IPS-11a (cell line): ENCODE data around the gene NKX6-2.

Experiments used
- H3K4me3 ChIP-seq: one replicate; pipeline ENCODE4 v1.5.1; 2013; ENCODE audit warnings: low read depth, low read length, control low read depth

NKX6-2 gene

DNA sequence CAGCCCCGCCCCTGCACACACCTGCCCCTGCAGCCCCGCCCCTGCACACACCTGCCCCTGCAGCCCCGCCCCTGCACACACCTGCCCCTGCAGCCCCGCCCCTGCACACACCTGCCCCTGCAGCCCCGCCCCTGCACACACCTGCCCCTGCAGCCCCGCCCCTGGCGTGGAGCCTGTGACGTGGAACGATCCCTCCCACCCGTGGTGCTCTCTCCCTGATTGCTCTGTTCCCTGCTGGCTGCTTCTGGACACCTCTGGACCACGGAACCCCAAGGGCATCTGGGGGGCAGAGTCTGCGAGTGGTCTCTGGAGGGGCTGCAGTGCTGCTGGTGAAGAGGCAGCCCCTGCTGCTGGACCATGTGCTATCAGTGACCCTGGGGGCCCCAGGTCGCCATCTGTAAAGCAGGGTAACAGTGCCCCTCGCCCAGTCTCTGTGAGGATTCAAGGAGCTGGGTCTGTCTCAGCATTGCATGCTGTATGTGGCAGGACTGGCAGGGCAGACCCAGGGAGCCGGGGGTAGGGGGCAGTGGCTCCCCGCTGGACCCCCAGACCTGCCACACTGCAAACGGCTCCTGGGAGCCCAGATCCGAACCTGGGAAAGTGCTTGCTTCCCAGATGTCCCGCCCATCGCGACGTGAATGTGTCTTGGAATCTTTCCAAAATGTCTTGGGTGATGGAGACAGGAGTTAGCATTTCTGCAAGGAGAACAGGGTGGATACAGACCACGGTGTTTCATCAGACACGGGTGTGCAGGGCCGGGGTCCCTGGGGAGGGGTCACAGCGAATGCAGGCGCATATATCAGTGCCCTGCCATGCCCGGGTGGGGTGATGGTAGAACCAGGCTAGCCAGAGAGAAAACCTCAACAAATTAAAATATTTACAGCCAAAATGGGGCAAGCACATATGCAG, 27.9 kb upstream of the NKX6-2 start:
- H3K4me3 ChIP-seq = no peak overlapping the region

- H3K4me3 ChIP-seq = no peak overlapping the region
Observed at GRCh38 chr10:132813001-132813401, 27.1 kb upstream of the NKX6-2 start.

- H3K4me3 ChIP-seq = no peak overlapping the region
Observed at GRCh38 chr10:132812520-132812919, 26.6 kb upstream of the NKX6-2 start.

GRCh38 chr10:132811891-132812481, 26.0 kb upstream of the NKX6-2 start:
- H3K4me3 ChIP-seq = no peak overlapping the region

GRCh38 chr10:132810807-132811700, 25.1 kb upstream of the NKX6-2 start:
- no peak overlapping the region for H3K4me3 ChIP-seq

GRCh38 chr10:132810141-132810806, 24.3 kb upstream of the NKX6-2 start:
- no peak overlapping the region for H3K4me3 ChIP-seq

- H3K4me3 ChIP-seq = no peak overlapping the region
Observed at GRCh38 chr10:132809232-132810140, 23.5 kb upstream of the NKX6-2 start.

- H3K4me3 ChIP-seq = no peak overlapping the region
Observed at GRCh38 chr10:132808383-132809231, 22.7 kb upstream of the NKX6-2 start.

DNA sequence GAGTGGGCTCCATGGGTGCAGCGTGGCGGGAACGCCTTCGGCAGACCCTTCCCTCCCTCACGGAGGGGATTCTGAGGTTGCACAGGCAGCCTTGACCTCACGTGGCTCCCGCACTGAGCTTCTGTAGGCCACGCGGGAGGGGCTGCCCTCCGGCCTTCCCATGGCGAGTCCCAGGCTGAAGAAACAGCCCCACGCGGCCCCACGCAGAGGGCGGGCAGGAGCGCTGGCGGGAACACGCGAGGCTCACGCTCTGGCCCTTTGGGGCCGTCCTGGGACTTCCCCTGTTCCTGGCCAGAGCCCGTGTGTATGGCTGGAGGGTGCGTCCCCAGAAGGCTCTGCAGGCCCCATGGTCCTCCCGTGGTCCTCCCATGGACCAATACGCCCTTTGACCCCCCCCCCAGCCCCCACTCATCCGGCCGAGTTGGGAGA, 21.7 kb upstream of the NKX6-2 start:
- no peak overlapping the region for H3K4me3 ChIP-seq

DNA sequence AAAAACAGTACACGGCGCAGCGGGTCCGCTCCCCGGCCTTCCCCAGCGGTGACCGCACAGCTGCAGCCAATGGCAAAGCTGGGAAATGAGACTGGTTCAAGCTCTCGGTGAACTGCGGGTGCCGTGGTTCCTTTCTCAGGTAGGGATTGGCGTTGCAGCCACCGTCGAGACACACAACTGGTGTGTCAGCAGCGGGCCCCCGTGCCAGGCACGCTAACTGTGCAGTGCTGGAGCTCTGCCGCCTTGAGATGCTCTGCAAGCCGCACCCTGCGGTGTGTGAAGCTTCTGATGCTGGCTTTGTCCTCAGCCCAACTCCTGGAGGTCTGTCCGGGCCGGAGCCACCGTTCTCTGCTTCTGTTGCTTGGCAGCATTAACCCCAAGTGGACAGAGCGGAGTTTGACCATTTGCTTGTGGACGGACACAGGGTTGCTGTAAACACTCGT, 20.6 kb upstream of the NKX6-2 start:
- no peak overlapping the region for H3K4me3 ChIP-seq

DNA sequence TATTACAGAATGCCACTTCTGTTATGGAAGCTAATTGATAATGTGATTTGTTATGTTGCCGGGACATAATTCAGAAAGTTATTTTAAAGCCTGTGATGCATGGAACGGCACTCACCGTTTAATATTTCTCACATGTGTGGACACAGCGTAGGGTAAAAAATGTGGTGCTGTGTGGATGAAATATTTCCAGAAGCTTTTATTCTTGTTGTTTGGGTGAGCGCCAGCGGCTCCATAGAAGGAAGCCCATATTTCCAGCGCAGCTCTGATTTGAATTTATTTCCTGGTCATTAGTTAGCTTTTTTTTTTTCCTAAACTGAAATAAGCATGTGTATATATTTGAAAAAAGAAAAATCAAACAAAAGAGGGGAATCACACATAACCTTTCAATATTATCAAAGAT, 20.2 kb upstream of the NKX6-2 start:
- H3K4me3 ChIP-seq = no peak overlapping the region

DNA sequence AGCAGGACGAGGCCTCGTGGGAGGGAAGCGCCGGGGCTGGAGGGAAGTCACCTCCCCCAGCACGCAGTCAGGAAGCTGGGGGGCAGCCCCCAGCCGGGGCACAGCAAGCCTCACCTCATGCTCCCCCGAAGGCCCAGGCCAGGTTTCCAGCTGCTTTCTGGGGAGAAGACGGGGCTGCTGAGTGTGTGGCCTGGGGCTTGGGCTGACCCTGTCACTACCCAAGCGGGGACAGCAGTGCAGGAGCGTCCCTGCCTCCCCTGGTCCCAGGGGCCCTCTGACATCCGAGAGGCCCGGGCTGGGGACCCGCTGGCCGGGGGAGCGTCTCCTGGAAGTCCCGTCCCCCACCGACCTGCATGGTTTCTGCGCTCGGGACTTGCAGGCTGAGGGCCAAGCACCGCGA, 19.7 kb upstream of the NKX6-2 start:
- no peak overlapping the region for H3K4me3 ChIP-seq

- H3K4me3 ChIP-seq = no peak overlapping the region
Observed at GRCh38 chr10:132804785-132805426, 19.0 kb upstream of the NKX6-2 start.

- H3K4me3 ChIP-seq = no peak overlapping the region
Observed at GRCh38 chr10:132804287-132804686, 18.3 kb upstream of the NKX6-2 start.

DNA sequence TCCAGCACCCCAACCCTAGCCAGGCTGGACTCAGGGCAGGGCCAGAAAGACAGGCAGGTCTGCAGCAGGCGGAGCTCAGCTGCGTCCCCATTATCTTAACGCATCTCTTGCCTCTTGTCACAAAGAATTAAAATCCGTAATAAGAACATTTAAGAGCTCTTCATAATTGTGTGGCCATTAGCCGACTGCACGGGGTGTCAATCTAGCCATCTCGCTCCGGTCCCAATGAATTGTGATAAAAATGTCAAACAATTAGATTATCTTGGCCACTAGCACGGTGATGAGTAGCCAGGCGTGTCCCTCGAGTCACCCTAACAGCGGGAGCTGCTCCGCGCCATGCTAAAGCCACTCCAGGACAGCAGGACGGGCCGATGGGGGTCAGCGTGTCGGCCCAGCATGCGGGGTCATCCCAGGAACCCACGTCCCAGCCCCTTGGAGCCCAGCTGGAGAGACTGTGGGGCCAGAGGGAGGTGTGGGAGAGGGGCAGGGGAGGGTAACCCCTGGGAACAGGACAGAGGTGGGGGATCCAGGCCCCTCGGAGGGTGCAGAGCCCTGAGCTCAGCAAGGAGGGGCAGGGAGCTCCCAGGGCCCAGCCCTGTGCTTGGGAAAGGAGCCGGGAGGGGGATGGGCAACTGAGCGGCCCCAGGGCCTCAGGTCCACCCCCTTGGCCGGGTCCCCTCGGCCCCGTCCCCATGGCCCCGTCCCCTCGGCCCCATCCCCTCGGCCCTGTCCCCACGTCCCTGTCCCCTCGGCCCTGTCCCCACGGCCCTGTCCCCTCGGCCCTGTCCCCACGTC, 17.7 kb upstream of the NKX6-2 start:
- no peak overlapping the region for H3K4me3 ChIP-seq

DNA sequence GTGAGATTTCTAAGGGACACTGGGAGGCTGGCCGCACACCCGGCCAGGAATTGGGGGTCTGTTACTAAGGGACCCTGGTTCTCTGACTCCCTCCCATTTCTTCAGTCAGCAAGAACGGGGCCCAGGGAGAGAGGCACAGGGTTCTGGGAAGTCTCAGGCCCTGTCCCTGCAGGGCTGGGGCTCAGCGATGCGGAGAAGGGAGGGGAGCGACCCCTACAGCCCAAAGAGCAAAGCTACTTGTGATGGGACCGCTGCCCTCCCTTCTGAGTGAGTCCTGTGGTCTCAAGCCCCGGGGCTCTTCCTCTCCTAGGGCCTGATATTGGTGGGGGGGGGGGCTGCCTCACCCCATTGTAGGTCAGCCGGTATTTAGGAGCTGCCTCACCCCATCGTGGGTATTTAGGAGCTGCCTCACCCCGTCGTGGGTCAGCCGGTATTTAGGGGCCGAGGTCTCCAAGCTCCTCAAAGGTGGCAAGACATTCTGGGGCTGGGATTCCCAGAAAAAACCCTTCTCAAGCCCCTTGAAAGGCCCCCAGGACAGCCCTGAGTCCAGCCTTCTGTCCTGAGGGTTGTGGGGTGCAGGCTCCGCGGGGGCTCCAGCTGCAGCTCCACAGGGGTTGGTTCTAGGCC, 16.9 kb upstream of the NKX6-2 start:
- no peak overlapping the region for H3K4me3 ChIP-seq

- H3K4me3 ChIP-seq = no peak overlapping the region
Observed at GRCh38 chr10:132802048-132802447, 16.1 kb upstream of the NKX6-2 start.
